ENCODE results near the gene COL23A1.

DNA sequence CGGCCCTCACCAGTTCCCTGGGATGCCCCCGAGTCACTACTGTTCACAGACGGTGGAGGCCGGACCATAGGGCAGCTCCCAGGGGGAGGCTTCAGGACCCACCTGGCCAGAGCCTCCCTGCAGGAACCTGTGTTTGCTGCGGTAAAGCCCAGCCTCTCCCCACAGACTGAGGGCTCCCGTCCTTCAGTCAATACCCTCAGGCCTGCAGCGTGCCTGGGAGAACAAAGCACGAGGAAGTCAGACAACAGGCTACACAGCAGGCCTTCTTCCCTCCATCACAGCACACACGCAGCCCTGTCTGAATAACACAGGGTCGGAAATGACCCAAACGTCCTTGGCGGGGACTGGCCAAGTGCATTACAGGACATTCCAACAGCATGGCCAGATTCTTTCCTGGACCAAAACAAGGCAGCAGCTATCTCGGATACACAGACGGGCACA, 34.4 kb downstream of the COL23A1 start:
- TF ChIP-seq GATA2 (IDR thresholded peaks at IDR 0.05; ENCODE audit: low read depth, low read length): no peak
- no peak for TF ChIP-seq GATA3 (IDR thresholded peaks at IDR 0.05; ENCODE audit: low read depth, low read length)

Measured in SH-SY5Y (cell line).